HepG2 (cell line): Measurements from ENCODE around the gene KRT36. TPM values are rescaled to one million over a fixed set of nuclear protein-coding genes. Genes with fewer than 3 reads are reported as not detected.

Source experiments
- ARID2 ChIP-seq: sonication (generic); formaldehyde crosslinking; IDR thresholded peaks from 2 replicates; pipeline ENCODE4 v1.8.1; 2022; ENCODE audit warnings: mild to moderate bottlenecking, missing genetic modification reagents, borderline replicate concordance
- ATF1 ChIP-seq: IDR thresholded peaks from 2 replicates; pipeline ENCODE4 v1.6.1; 2016; ENCODE audit warnings: mild to moderate bottlenecking, control low read depth
- ELF3 ChIP-seq: IDR thresholded peaks from 2 replicates; pipeline ENCODE4 v1.6.1; 2016; ENCODE audit warnings: missing genetic modification reagents, missing compliant biosample characterization
- GMEB1 ChIP-seq: sonication (generic); formaldehyde crosslinking; IDR thresholded peaks from 2 replicates; pipeline ENCODE4 v1.5.1; 2020; ENCODE audit warnings: missing genetic modification reagents, mild to moderate bottlenecking, borderline replicate concordance
- SALL1 ChIP-seq: sonication (generic); formaldehyde crosslinking; IDR thresholded peaks from 2 replicates; pipeline ENCODE4 v1.8.0; 2022; ENCODE audit warnings: mild to moderate bottlenecking, missing genetic modification reagents
- SAP130 ChIP-seq: IDR thresholded peaks from 2 replicates; pipeline ENCODE4 v1.6.1; 2016; ENCODE audit warnings: low read depth
- SMAD3 ChIP-seq: sonication (generic); formaldehyde crosslinking; IDR thresholded peaks from 2 replicates; pipeline ENCODE4 v1.4.0; 2020; ENCODE audit warnings: missing genetic modification reagents
- TCF7L2 ChIP-seq: IDR thresholded peaks from 2 replicates; pipeline ENCODE4 v1.6.1; 2011; ENCODE audit warnings: mild to moderate bottlenecking, low read depth, low read length, moderate library complexity
- ZBTB34 ChIP-seq: sonication (generic); formaldehyde crosslinking; IDR thresholded peaks from 2 replicates; pipeline ENCODE4 v1.8.0; 2022; ENCODE audit warnings: mild to moderate bottlenecking, missing genetic modification reagents
- ZFP1 ChIP-seq: IDR thresholded peaks from 2 replicates; pipeline ENCODE4 v1.6.1; 2016
- ZFP91 ChIP-seq: sonication (generic); formaldehyde crosslinking; IDR thresholded peaks from 2 replicates; pipeline ENCODE4 v1.9.0; 2022; ENCODE audit warnings: missing genetic modification reagents, mild to moderate bottlenecking, borderline replicate concordance
- ZNF121 ChIP-seq: sonication (generic); formaldehyde crosslinking; IDR thresholded peaks from 2 replicates; pipeline ENCODE4 v1.5.0; 2020; ENCODE audit warnings: mild to moderate bottlenecking, missing genetic modification reagents
- ZNF496 ChIP-seq: sonication (generic); formaldehyde crosslinking; IDR thresholded peaks from 2 replicates; pipeline ENCODE4 v1.8.1; 2023; ENCODE audit warnings: mild to moderate bottlenecking, moderate library complexity, missing genetic modification reagents; ENCODE audit not compliant: insufficient replicate concordance
- ZNF547 ChIP-seq: sonication (generic); formaldehyde crosslinking; IDR thresholded peaks from 2 replicates; pipeline ENCODE4 v1.5.1; 2020; ENCODE audit warnings: mild to moderate bottlenecking, missing genetic modification reagents
- ZNF792 ChIP-seq: IDR thresholded peaks from 2 replicates; pipeline ENCODE4 v1.6.1; 2016
- polyA plus RNA-seq, 8 experiments: library from polyadenylated mRNA; depleted of rRNA in 3 of 8; stranded (reverse) in 7 of 8; unstranded in 1 of 8; fragments of >200 nt; fragmentation: Illumina TruSeq in 4 of 8; extraction: Trizol in 4 of 8; gene quantifications; 2 replicates each; pipeline versions ENCODE4 v1.2.1 to v1.2.3, GENCODE V29; 2011 to 2016; ENCODE audit warnings: low read depth in 4 of 8, missing spikeins in 1 of 8, mixed read lengths in 1 of 8; ENCODE audit not compliant: insufficient read depth in 1 of 8
- total RNA-seq, 5 experiments: library from RNA; depleted of rRNA; stranded (reverse); fragments of >200 nt; fragmentation: Illumina TruSeq; extraction: Trizol; gene quantifications; 2 replicates each; pipeline ENCODE4 v1.2.3, GENCODE V29; 2016; ENCODE audit warnings: low read depth in 1 of 5
- TF ChIP-seq, protein P1 (sequence below): fragments of 450-650 bp; IDR thresholded peaks from 2 replicates; pipeline ENCODE4 v1.6.1; 2017; ENCODE audit warnings: mild to moderate bottlenecking
- TF ChIP-seq, protein P2 (sequence below): sonication (generic); formaldehyde crosslinking; IDR thresholded peaks from 2 replicates; pipeline ENCODE4 v1.4.0; 2020; ENCODE audit warnings: missing genetic modification reagents
- TF ChIP-seq, protein P3 (sequence below): sonication (generic); formaldehyde crosslinking; IDR thresholded peaks from 2 replicates; pipeline ENCODE4 v1.4.0; 2020; ENCODE audit warnings: missing genetic modification reagents, borderline replicate concordance

Gene KRT36
- total and polyA plus RNA-seq, 2 of the 13 experiments (the other 11 are each of a cell fraction or from before 2014, with no cell fraction given): not detected

- TF ChIP-seq, protein P1, sequence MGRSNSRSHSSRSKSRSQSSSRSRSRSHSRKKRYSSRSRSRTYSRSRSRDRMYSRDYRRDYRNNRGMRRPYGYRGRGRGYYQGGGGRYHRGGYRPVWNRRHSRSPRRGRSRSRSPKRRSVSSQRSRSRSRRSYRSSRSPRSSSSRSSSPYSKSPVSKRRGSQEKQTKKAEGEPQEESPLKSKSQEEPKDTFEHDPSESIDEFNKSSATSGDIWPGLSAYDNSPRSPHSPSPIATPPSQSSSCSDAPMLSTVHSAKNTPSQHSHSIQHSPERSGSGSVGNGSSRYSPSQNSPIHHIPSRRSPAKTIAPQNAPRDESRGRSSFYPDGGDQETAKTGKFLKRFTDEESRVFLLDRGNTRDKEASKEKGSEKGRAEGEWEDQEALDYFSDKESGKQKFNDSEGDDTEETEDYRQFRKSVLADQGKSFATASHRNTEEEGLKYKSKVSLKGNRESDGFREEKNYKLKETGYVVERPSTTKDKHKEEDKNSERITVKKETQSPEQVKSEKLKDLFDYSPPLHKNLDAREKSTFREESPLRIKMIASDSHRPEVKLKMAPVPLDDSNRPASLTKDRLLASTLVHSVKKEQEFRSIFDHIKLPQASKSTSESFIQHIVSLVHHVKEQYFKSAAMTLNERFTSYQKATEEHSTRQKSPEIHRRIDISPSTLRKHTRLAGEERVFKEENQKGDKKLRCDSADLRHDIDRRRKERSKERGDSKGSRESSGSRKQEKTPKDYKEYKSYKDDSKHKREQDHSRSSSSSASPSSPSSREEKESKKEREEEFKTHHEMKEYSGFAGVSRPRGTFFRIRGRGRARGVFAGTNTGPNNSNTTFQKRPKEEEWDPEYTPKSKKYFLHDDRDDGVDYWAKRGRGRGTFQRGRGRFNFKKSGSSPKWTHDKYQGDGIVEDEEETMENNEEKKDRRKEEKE: no peak
- no peak for TF ChIP-seq ZNF792 (CRISPR knock-in tag)
- TF ChIP-seq SMAD3: no peak
- TF ChIP-seq ZFP91 (CRISPR knock-in tag): peak; percentile 40; the same call in 1 of the 2 replicates
- no peak for TF ChIP-seq ZBTB34 (CRISPR knock-in tag)
- no peak for TF ChIP-seq ELF3 (CRISPR knock-in tag)
- TF ChIP-seq, protein P2, sequence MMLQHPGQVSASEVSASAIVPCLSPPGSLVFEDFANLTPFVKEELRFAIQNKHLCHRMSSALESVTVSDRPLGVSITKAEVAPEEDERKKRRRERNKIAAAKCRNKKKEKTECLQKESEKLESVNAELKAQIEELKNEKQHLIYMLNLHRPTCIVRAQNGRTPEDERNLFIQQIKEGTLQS: 0 out of 2 replicates have a peak, but pooled peaks have one; percentile 19
- TF ChIP-seq SALL1 (CRISPR knock-in tag): peak; percentile 18; the same call in 1 of the 2 replicates
- TF ChIP-seq TCF7L2: no peak
- no peak for TF ChIP-seq ATF1 (CRISPR knock-in tag)
- no peak for TF ChIP-seq ZFP1
- no peak for TF ChIP-seq GMEB1 (CRISPR knock-in tag)
- no peak for TF ChIP-seq ZNF547 (CRISPR knock-in tag)
- TF ChIP-seq ZNF496: no peak
- peak; percentile 16; the same call in 1 of the 2 replicates for TF ChIP-seq SAP130 (CRISPR knock-in tag)
- TF ChIP-seq ZNF121 (CRISPR knock-in tag): no peak
- TF ChIP-seq, protein P3, sequence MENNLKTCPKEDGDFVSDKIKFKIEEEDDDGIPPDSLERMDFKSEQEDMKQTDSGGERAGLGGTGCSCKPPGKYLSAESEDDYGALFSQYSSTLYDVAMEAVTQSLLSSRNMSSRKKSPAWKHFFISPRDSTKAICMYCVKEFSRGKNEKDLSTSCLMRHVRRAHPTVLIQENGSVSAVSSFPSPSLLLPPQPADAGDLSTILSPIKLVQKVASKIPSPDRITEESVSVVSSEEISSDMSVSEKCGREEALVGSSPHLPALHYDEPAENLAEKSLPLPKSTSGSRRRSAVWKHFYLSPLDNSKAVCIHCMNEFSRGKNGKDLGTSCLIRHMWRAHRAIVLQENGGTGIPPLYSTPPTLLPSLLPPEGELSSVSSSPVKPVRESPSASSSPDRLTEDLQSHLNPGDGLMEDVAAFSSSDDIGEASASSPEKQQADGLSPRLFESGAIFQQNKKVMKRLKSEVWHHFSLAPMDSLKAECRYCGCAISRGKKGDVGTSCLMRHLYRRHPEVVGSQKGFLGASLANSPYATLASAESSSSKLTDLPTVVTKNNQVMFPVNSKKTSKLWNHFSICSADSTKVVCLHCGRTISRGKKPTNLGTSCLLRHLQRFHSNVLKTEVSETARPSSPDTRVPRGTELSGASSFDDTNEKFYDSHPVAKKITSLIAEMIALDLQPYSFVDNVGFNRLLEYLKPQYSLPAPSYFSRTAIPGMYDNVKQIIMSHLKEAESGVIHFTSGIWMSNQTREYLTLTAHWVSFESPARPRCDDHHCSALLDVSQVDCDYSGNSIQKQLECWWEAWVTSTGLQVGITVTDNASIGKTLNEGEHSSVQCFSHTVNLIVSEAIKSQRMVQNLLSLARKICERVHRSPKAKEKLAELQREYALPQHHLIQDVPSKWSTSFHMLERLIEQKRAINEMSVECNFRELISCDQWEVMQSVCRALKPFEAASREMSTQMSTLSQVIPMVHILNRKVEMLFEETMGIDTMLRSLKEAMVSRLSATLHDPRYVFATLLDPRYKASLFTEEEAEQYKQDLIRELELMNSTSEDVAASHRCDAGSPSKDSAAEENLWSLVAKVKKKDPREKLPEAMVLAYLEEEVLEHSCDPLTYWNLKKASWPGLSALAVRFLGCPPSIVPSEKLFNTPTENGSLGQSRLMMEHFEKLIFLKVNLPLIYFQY (CRISPR knock-in tag): no peak
- TF ChIP-seq ARID2 (CRISPR knock-in tag): no peak
Measured at GRCh38 chr17:41486809-41487530, 2.7 kb downstream of the KRT36 start (continued).
